GM19438 (cell line): ENCODE results near the gene DEFB127.
"Not testable (repeated sequence)": the region's sequence is repeated elsewhere in the genome, so short reads cannot be mapped to it uniquely, and the experiment has no call there.

ENCODE experiments used
- ATAC-seq: cut with Tn5 transposase; IDR thresholded peaks from one replicate; pipeline ENCODE4 v1.9.1; 2021; ENCODE audit warnings: low read depth; ENCODE audit not compliant: unreplicated experiment

DEFB127 gene, protein sequence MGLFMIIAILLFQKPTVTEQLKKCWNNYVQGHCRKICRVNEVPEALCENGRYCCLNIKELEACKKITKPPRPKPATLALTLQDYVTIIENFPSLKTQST

GRCh38 chr20:157154-157553, at the start of gene DEFB127:
TSS of gene DEFB127 (plus strand) at chr20:157454. CDS start at chr20:157545, 91 bp downstream.
- no peak for ATAC-seq

GRCh38 chr20:112396-112795, 44.9 kb upstream of the DEFB127 start:
- ATAC-seq = no peak

- no peak for ATAC-seq
Observed at GRCh38 chr20:117518-117917, 39.7 kb upstream of the DEFB127 start.

DNA sequence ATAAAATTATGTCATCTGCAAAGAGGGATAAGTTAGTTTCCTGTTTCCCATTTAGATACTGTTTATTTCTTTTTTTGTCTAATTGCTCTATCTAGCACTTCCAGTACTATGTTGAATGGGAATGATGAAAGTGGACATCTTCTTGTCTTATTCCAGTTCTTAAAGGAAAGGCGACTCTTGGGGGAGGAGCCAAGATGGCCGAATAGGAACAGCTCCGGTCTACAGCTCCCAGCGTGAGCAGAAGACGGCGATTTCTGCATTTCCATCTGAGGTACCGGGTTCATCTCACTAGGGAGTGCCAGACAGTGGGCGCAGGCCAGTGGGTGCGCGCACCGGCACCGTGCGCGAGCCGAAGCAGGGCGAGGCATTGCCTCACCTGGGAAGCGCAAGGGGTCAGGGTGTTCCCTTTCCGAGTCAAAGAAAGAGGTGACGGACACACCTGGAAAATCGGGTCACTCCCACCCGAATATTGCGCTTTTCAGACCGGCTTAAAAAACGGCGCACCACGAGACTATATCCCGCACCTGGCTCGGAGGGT, 27.4 kb upstream of the DEFB127 start:
- not testable (repeated sequence) for ATAC-seq

GRCh38 chr20:137668-138490, 19.4 kb upstream of the DEFB127 start:
- ATAC-seq = no peak

- no peak for ATAC-seq
Observed at GRCh38 chr20:142290-142689, 15.0 kb upstream of the DEFB127 start, which contains the start of gene DEFB126. TSS of gene DEFB126 (plus strand) at chr20:142590. CDS start at chr20:142629, 39 bp downstream.

GRCh38 chr20:145877-146276, 11.4 kb upstream of the DEFB127 start:
- ATAC-seq = no peak

GRCh38 chr20:152131-152530, 5.1 kb upstream of the DEFB127 start:
- ATAC-seq = no peak

DNA sequence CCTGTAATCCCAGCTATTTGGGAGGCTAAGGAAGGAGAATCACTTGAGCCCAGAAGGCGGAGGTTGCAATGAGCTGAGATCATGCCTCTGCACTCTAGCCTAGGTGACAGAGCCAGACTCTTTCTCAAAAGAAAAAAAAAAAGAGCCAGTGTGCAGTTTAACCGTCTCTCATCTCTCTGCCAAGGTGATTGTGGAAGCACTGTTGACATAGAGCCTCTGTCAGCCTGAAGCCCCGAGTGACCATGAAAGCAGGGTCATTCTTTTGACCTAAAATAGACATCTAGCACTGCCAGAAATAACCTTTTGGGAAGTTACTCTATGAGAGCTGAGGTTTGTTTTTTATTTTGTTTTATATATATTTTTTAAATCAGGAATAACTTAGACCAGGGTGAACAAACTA, 7.4 kb downstream of the DEFB127 start:
- ATAC-seq = no peak

- ATAC-seq = no peak
Observed at GRCh38 chr20:168876-169275, 11.6 kb downstream of the DEFB127 start.

GRCh38 chr20:184288-184687, 27.0 kb downstream of the DEFB127 start:
- ATAC-seq = no peak

DNA sequence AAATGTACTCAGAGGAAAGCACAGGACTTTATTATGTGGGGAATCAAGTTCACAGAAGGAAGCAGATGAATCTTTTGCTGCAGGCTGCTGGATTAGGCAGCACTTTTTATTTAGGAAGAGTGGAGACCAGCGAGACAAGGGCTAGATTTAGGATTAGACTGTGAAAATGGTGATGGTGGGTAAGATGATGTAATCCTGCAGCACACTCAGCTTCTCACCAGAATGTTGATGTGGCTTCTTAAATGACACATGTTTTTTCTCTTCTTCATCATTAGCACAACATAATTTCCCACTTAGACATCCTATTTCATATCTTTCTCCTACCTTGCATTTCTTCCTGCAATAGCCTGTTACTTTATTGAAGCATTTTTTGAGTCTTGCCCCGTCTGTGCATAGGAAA, 30.5 kb downstream of the DEFB127 start:
- no peak for ATAC-seq

DNA sequence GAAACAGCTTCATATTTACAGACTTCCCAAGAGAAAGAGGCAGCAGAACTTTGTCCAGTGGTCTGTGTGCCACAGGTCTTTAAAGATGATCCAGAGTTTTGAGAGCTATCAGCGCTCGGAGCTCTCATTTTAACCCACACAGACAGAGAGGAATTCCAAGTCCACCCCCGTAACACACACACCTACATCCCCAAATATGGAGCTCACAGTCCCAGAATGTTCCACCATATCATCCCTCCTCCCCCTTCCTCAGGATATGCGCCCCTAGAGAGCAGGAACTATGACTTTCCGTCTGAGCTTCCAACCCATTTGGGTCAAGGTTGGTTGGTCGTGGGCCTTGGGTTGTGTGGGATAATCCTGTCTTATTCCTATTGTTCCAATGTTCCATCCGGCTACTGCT, 32.4 kb downstream of the DEFB127 start, which contains the start of gene DEFB128:
TSS of gene DEFB128 (minus strand) at position 101 of the 400 bp plus-strand sequence. CDS start at position 13, 88 bp downstream.
- ATAC-seq = no peak

- no peak for ATAC-seq
Observed at GRCh38 chr20:198225-198624, 41.0 kb downstream of the DEFB127 start.

DNA sequence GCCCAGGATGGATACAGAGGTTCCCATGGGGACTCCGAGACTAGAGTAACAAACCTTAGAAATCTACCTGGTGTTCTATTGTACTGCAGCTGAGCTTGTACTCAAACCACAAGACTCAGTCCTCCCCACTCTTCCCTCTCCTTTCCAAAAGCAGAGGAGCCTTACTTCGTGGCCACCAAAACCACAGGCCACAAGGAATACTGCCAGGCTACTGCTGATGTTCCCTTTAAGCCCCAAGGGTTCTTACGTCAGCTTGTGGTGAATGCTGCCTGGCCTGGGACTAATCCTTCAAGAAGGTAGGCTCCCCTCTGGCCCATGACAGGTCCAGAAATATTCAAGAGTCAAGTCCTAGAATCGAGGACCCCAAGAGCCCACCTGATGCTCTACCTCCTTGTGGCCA, 42.7 kb downstream of the DEFB127 start:
- no peak for ATAC-seq

DNA sequence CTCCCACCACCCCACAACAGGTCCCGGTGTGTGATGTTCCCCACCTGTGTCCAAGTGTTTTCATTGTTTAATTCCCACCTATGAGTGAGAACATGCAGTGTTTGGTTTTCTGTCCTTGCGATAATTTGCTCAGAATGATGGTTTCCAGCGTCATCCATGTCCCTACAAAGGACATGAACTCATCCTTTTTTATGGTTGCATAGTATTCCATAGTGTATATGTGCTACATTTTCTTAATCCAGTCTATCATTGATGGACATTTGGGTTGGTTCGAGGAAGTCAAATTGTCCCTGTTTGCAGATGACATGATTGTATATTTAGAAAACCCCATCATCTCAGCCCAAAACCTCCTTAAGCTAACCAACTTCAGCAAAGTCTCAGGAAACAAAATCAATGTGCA, 46.4 kb downstream of the DEFB127 start:
- ATAC-seq = not testable (repeated sequence)
